HEK293T (cell line): ENCODE data around the gene CNKSR2.

ENCODE experiments used
- CTCF ChIA-PET: fragments of 350-600 bp; formaldehyde crosslinking; extraction: SDS; loops from one replicate; lab custom pipeline; 2021; ENCODE audit warnings: antibody characterized with exemption, inconsistent platforms; lab: Yijun Ruan, JAX
- POLR2A ChIA-PET: fragments of 350-600 bp; formaldehyde crosslinking; extraction: SDS; loops from one replicate; lab custom pipeline; 2020; ENCODE audit warnings: antibody characterized with exemption, inconsistent platforms; lab: Yijun Ruan, JAX
- DNase-seq: peaks from one replicate; pipeline ENCODE4 v3.0.0; 2012; ENCODE audit warnings: mixed read lengths; ENCODE audit errors: extremely low spot score
- ARNT ChIP-seq: fragments of 450-650 bp; IDR thresholded peaks from 2 replicates; pipeline ENCODE4 v1.6.1; 2017; ENCODE audit warnings: mild to moderate bottlenecking
- BHLHE40 ChIP-seq: fragments of 450-650 bp; IDR thresholded peaks from 2 replicates; pipeline ENCODE4 v1.6.1; 2016; ENCODE audit warnings: mild to moderate bottlenecking, moderate library complexity, borderline replicate concordance
- CTBP1 ChIP-seq: fragments of 450-650 bp; IDR thresholded peaks from 2 replicates; pipeline ENCODE4 v1.6.1; 2016; ENCODE audit warnings: borderline replicate concordance
- ELF4 ChIP-seq: fragments of 450-650 bp; IDR thresholded peaks from 2 replicates; pipeline ENCODE4 v1.6.1; 2017; ENCODE audit warnings: antibody characterized with exemption
- FOXA1 ChIP-seq: fragments of 450-650 bp; IDR thresholded peaks from 2 replicates; pipeline ENCODE4 v1.6.1; 2016; ENCODE audit warnings: mild to moderate bottlenecking
- FOXK2 ChIP-seq: fragments of 450-650 bp; IDR thresholded peaks from 2 replicates; pipeline ENCODE4 v1.6.1; 2016; ENCODE audit warnings: mild to moderate bottlenecking
- FOXM1 ChIP-seq: fragments of 450-650 bp; IDR thresholded peaks from 2 replicates; pipeline ENCODE4 v1.6.1; 2017; ENCODE audit warnings: mild to moderate bottlenecking, borderline replicate concordance
- HDGF ChIP-seq: fragments of 450-650 bp; IDR thresholded peaks from 2 replicates; pipeline ENCODE4 v1.6.1; 2017; ENCODE audit warnings: antibody characterized with exemption, borderline replicate concordance
- L3MBTL2 ChIP-seq: fragments of 450-650 bp; conservative IDR thresholded peaks from 2 replicates; pipeline ENCODE4 v1.6.1; 2016; ENCODE audit warnings: mild to moderate bottlenecking
- LEF1 ChIP-seq: fragments of 450-650 bp; IDR thresholded peaks from 2 replicates; pipeline ENCODE4 v1.6.1; 2017; ENCODE audit warnings: mild to moderate bottlenecking, borderline replicate concordance
- NFRKB ChIP-seq: fragments of 450-650 bp; IDR thresholded peaks from 2 replicates; pipeline ENCODE4 v1.6.1; 2016; ENCODE audit warnings: mild to moderate bottlenecking, moderate library complexity
- PKNOX1 ChIP-seq: fragments of 450-650 bp; IDR thresholded peaks from 2 replicates; pipeline ENCODE4 v1.6.1; 2016
- SP1 ChIP-seq: fragments of 450-650 bp; IDR thresholded peaks from 2 replicates; pipeline ENCODE4 v1.6.1; 2017
- SUZ12 ChIP-seq: fragments of 450-650 bp; IDR thresholded peaks from 2 replicates; pipeline ENCODE4 v1.6.1; 2016; ENCODE audit warnings: mild to moderate bottlenecking
- TARDBP ChIP-seq: fragments of 450-650 bp; IDR thresholded peaks from 2 replicates; pipeline ENCODE4 v1.6.1; 2016
- ZNF384 ChIP-seq: fragments of 450-650 bp; IDR thresholded peaks from 2 replicates; pipeline ENCODE4 v1.6.1; 2016

Gene CNKSR2

GRCh38 chrX:21683941-21684340, 309.7 kb downstream of the CNKSR2 start:
- no peak for TF ChIP-seq FOXM1
- TF ChIP-seq HDGF: no peak
- no peak for TF ChIP-seq LEF1
- no peak for TF ChIP-seq ARNT
- TF ChIP-seq SP1: no peak
- DNase-seq: no peak
- POLR2A ChIA-PET: no interaction called here
- CTCF ChIA-PET: no interaction called here

GRCh38 chrX:21691512-21692018, 317.3 kb downstream of the CNKSR2 start:
- POLR2A ChIA-PET: no interaction called here
- no peak for DNase-seq
- TF ChIP-seq BHLHE40 (no peak), NFRKB (no peak), ZNF384 (no peak), LEF1 (no peak), FOXK2 (no peak), FOXM1 (no peak), TARDBP (no peak), SP1 (no peak), HDGF (no peak), SUZ12 (no peak)
- CTCF ChIA-PET: interaction anchor here (0.7 kb wide), 1 partner anchor 335 kb away, joined by 3 read pairs; no protein-coding TSS in a partner anchor

- DNase-seq: no peak
- POLR2A ChIA-PET: no interaction called here
- TF ChIP-seq SP1: no peak
- no peak for TF ChIP-seq ELF4
- TF ChIP-seq BHLHE40: no peak
- no peak for TF ChIP-seq FOXM1
- TF ChIP-seq NFRKB: no peak
- TF ChIP-seq FOXK2: no peak
- TF ChIP-seq HDGF: no peak
- no peak for TF ChIP-seq SUZ12
- no peak for TF ChIP-seq ARNT
- TF ChIP-seq LEF1: no peak
- TF ChIP-seq ZNF384: no peak
- no peak for TF ChIP-seq PKNOX1
- no peak for TF ChIP-seq CTBP1
- no peak for TF ChIP-seq FOXA1
- no peak for TF ChIP-seq L3MBTL2
- TF ChIP-seq TARDBP: no peak
- CTCF ChIA-PET: no interaction called here
These were observed 324.1 kb downstream of the CNKSR2 start for GRCh38 chrX:21698272-21698671.

GRCh38 chrX:21699136-21699535, 324.9 kb downstream of the CNKSR2 start:
- no peak for DNase-seq
- no peak for TF ChIP-seq FOXK2
- no peak for TF ChIP-seq HDGF
- no peak for TF ChIP-seq NFRKB
- no peak for TF ChIP-seq ZNF384
- ChIA-PET POLR2A (no interaction called here), CTCF (no interaction called here)

- ChIA-PET POLR2A (no interaction called here), CTCF (no interaction called here)
- no peak for TF ChIP-seq ZNF384
- TF ChIP-seq FOXK2: no peak
- TF ChIP-seq SP1: no peak
- no peak for TF ChIP-seq TARDBP
- no peak for TF ChIP-seq LEF1
- no peak for TF ChIP-seq ARNT
- no peak for TF ChIP-seq L3MBTL2
- TF ChIP-seq FOXM1: no peak
- TF ChIP-seq PKNOX1: no peak
- TF ChIP-seq NFRKB: no peak
- TF ChIP-seq FOXA1: no peak
- no peak for TF ChIP-seq HDGF
- no peak for TF ChIP-seq BHLHE40
- TF ChIP-seq CTBP1: no peak
- no peak for TF ChIP-seq SUZ12
- DNase-seq: no peak
These were observed 326.1 kb downstream of the CNKSR2 start for GRCh38 chrX:21700275-21700674.

GRCh38 chrX:21700967-21701366, 326.7 kb downstream of the CNKSR2 start:
- CTCF ChIA-PET: no interaction called here

More at GRCh38 chrX:21700967-21701366, 326.7 kb downstream of the CNKSR2 start:
- POLR2A ChIA-PET: no interaction called here
- no peak for TF ChIP-seq PKNOX1
- no peak for TF ChIP-seq TARDBP
- TF ChIP-seq LEF1: no peak
- TF ChIP-seq SP1: no peak
- no peak for TF ChIP-seq FOXM1
- TF ChIP-seq ZNF384: no peak
- TF ChIP-seq FOXA1: no peak
- no peak for TF ChIP-seq SUZ12
- TF ChIP-seq ARNT: no peak
- no peak for TF ChIP-seq L3MBTL2
- TF ChIP-seq HDGF: no peak
- TF ChIP-seq BHLHE40: no peak
- TF ChIP-seq FOXK2: no peak
- no peak for TF ChIP-seq CTBP1
- TF ChIP-seq NFRKB: no peak
- no peak for TF ChIP-seq ELF4
- no peak for DNase-seq
